Neural cell (in vitro differentiated cells): ENCODE results near the gene GAS2L3. TPM values are rescaled to one million over a fixed set of nuclear protein-coding genes. Genes with fewer than 3 reads are reported as not detected.

Experiments
- H2AFZ ChIP-seq: fragments of 200-600, 300-800 bp; sonication (generic), shearing (Covaris generic); 2 replicates; pipeline ENCODE4 v1.6.0; 2014; ENCODE audit warnings: low read depth, mild to moderate bottlenecking, antibody characterized with exemption, low read length, moderate library complexity
- H3F3A ChIP-seq: fragments of 200-600 bp; shearing (Covaris generic); 2 replicates; pipeline ENCODE4 v1.6.1; 2016; ENCODE audit warnings: mild to moderate bottlenecking, moderate library complexity, mixed read lengths, antibody characterized with exemption, low read length; ENCODE audit not compliant: insufficient read depth, poor library complexity, severe bottlenecking
- H3K27ac ChIP-seq: fragments of 200-600, 300-800 bp; sonication (generic), shearing (Covaris generic); 2 replicates; pipeline ENCODE4 v1.5.1; 2014; ENCODE audit warnings: mild to moderate bottlenecking, low read length, moderate library complexity
- H3K27me3 ChIP-seq: fragments of 300-800, 200-600 bp; sonication (generic), shearing (Covaris generic); 2 replicates; pipeline ENCODE4 v1.6.0; 2014; ENCODE audit warnings: mild to moderate bottlenecking, low read depth, low read length, moderate library complexity; ENCODE audit not compliant: insufficient read depth
- H3K36me3 ChIP-seq: fragments of 300-800, 200-600 bp; sonication (generic), shearing (Covaris generic); 2 replicates; pipeline ENCODE4 v1.5.1; 2014; ENCODE audit warnings: mild to moderate bottlenecking, antibody characterized with exemption, low read length, moderate library complexity; ENCODE audit not compliant: insufficient read depth
- H3K4me2 ChIP-seq: fragments of 300-800, 200-600 bp; sonication (generic), shearing (Covaris generic); 2 replicates; pipeline ENCODE4 v1.6.0; 2014; ENCODE audit warnings: mild to moderate bottlenecking, low read length
- H3K4me3 ChIP-seq: fragments of 300-800, 200-600 bp; sonication (generic), shearing (Covaris generic); 2 replicates; pipeline ENCODE4 v1.5.1; 2014; ENCODE audit warnings: mild to moderate bottlenecking, low read length, moderate library complexity
- H3K79me2 ChIP-seq: fragments of 200-600 bp; shearing (Covaris generic); replicated peaks from 2 replicates; pipeline ENCODE4 v1.6.0; 2014; ENCODE audit warnings: mild to moderate bottlenecking, low read length, moderate library complexity; ENCODE audit not compliant: insufficient read depth
- H3K9ac ChIP-seq: fragments of 300-800, 200-600 bp; sonication (generic), shearing (Covaris generic); 2 replicates; pipeline ENCODE4 v1.6.1; 2016; ENCODE audit warnings: mild to moderate bottlenecking, low read length, mixed read lengths
- H3K9me2 ChIP-seq: fragments of 200-600 bp; shearing (Covaris generic); 2 replicates; pipeline ENCODE4 v1.6.1; 2016; ENCODE audit warnings: mild to moderate bottlenecking, low read length, mixed read lengths; ENCODE audit not compliant: insufficient read depth
- H3K9me3 ChIP-seq: fragments of 200-600, 300-800 bp; sonication (generic), shearing (Covaris generic); 2 replicates; pipeline ENCODE4 v1.6.1; 2016; ENCODE audit warnings: mild to moderate bottlenecking, mixed run types, low read length, moderate library complexity, mixed read lengths
- H4K20me1 ChIP-seq: fragments of 200-600 bp; shearing (Covaris generic); 2 replicates; pipeline ENCODE4 v1.6.1; 2016; ENCODE audit warnings: mild to moderate bottlenecking, mixed run types; ENCODE audit not compliant: insufficient read depth
- EP300 ChIP-seq: fragments of 450-650 bp; conservative IDR thresholded peaks from 2 replicates; pipeline ENCODE4 v1.6.1; 2014; ENCODE audit warnings: antibody characterized with exemption, mild to moderate bottlenecking, moderate library complexity; ENCODE audit not compliant: poor library complexity, severe bottlenecking
- EZH2 ChIP-seq: fragments of 200-600, 300-800 bp; shearing (Covaris generic), sonication (generic); IDR thresholded peaks from 2 replicates; pipeline ENCODE4 v1.6.1; 2014; ENCODE audit warnings: antibody characterized with exemption, low read length, borderline replicate concordance, mild to moderate bottlenecking; ENCODE audit not compliant: insufficient read depth, poor library complexity, severe bottlenecking
- MXI1 ChIP-seq: fragments of 450-650 bp; conservative IDR thresholded peaks from 2 replicates; pipeline ENCODE4 v1.6.1; 2014; ENCODE audit warnings: antibody characterized with exemption, mild to moderate bottlenecking; ENCODE audit not compliant: poor library complexity, severe bottlenecking
- POLR2AphosphoS5 ChIP-seq: IDR thresholded peaks from 2 replicates; pipeline ENCODE4 v1.6.1; 2012
- RAD21 ChIP-seq: fragments of 450-650 bp; conservative IDR thresholded peaks from 2 replicates; pipeline ENCODE4 v1.6.1; 2014; ENCODE audit warnings: antibody characterized with exemption, mild to moderate bottlenecking, moderate library complexity
- SMC3 ChIP-seq: fragments of 450-650 bp; conservative IDR thresholded peaks from 2 replicates; pipeline ENCODE4 v1.6.1; 2014; ENCODE audit warnings: antibody characterized with exemption, mild to moderate bottlenecking, moderate library complexity; ENCODE audit not compliant: poor library complexity
- TAF1 ChIP-seq: IDR thresholded peaks from 2 replicates; pipeline ENCODE4 v1.6.1; 2012; ENCODE audit warnings: low read depth
- polyA plus RNA-seq: library from polyadenylated mRNA; depleted of rRNA; stranded (reverse); fragments of >200 nt; gene quantifications from 2 replicates; pipeline ENCODE4 v1.2.3, GENCODE V29; 2014
- TF ChIP-seq, protein P1 (sequence below): IDR thresholded peaks from 2 replicates; pipeline ENCODE4 v1.6.1; 2012; ENCODE audit warnings: borderline replicate concordance
- TF ChIP-seq, protein P2 (sequence below): fragments of 450-650 bp; IDR thresholded peaks from 2 replicates; pipeline ENCODE4 v1.5.1; 2014; ENCODE audit warnings: antibody characterized with exemption, mild to moderate bottlenecking, moderate library complexity; ENCODE audit not compliant: poor library complexity, severe bottlenecking

GAS2L3 gene
- polyA plus RNA-seq, 1 donor from 2014 or later, result 0.67 TPM

DNA sequence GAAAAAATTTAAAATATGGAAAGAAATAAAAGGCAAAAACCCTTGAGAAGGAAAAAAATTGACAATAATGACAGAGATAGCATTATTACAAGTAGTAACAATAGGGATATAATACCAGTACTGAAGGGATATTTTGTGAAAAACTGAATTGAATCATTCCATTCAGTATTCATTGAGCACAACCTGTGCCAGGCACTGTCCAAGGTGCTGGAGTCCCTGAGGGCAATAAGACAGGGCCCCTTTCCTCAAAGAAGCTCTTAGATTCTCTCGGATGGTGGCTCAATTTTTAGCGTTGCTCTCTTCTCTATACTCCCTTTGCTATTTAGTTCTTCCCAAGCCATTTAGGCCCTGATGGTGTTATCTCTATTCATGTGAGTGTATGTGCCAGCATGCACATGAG is 34.3 kb upstream of the GAS2L3 start:
- no peak for TF ChIP-seq MXI1
- TF ChIP-seq RAD21, result no peak
- no peak for TF ChIP-seq EZH2
- TF ChIP-seq, protein P1, sequence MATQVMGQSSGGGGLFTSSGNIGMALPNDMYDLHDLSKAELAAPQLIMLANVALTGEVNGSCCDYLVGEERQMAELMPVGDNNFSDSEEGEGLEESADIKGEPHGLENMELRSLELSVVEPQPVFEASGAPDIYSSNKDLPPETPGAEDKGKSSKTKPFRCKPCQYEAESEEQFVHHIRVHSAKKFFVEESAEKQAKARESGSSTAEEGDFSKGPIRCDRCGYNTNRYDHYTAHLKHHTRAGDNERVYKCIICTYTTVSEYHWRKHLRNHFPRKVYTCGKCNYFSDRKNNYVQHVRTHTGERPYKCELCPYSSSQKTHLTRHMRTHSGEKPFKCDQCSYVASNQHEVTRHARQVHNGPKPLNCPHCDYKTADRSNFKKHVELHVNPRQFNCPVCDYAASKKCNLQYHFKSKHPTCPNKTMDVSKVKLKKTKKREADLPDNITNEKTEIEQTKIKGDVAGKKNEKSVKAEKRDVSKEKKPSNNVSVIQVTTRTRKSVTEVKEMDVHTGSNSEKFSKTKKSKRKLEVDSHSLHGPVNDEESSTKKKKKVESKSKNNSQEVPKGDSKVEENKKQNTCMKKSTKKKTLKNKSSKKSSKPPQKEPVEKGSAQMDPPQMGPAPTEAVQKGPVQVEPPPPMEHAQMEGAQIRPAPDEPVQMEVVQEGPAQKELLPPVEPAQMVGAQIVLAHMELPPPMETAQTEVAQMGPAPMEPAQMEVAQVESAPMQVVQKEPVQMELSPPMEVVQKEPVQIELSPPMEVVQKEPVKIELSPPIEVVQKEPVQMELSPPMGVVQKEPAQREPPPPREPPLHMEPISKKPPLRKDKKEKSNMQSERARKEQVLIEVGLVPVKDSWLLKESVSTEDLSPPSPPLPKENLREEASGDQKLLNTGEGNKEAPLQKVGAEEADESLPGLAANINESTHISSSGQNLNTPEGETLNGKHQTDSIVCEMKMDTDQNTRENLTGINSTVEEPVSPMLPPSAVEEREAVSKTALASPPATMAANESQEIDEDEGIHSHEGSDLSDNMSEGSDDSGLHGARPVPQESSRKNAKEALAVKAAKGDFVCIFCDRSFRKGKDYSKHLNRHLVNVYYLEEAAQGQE, result no peak
- no peak for TF ChIP-seq POLR2AphosphoS5
- TF ChIP-seq, protein P2, sequence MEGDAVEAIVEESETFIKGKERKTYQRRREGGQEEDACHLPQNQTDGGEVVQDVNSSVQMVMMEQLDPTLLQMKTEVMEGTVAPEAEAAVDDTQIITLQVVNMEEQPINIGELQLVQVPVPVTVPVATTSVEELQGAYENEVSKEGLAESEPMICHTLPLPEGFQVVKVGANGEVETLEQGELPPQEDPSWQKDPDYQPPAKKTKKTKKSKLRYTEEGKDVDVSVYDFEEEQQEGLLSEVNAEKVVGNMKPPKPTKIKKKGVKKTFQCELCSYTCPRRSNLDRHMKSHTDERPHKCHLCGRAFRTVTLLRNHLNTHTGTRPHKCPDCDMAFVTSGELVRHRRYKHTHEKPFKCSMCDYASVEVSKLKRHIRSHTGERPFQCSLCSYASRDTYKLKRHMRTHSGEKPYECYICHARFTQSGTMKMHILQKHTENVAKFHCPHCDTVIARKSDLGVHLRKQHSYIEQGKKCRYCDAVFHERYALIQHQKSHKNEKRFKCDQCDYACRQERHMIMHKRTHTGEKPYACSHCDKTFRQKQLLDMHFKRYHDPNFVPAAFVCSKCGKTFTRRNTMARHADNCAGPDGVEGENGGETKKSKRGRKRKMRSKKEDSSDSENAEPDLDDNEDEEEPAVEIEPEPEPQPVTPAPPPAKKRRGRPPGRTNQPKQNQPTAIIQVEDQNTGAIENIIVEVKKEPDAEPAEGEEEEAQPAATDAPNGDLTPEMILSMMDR, result no peak
- no peaks in the 10 kb centered on the region for H3F3A ChIP-seq
- no peak overlapping the region for H3K4me3 ChIP-seq
- H3K79me2 ChIP-seq, result no peaks in the 10 kb centered on the region
- no peaks in the 10 kb centered on the region for H3K9me3 ChIP-seq
- H3K36me3 ChIP-seq, result no peaks in the 10 kb centered on the region
- no peak overlapping the region for H3K4me2 ChIP-seq
- no peaks in the 10 kb centered on the region for H3K9me2 ChIP-seq
- no peaks in the 10 kb centered on the region for H3K27me3 ChIP-seq
- H3K9ac ChIP-seq, result no peak overlapping the region
- no peak overlapping the region for H2AFZ ChIP-seq
- no peak overlapping the region for H3K27ac ChIP-seq
- no peaks in the 10 kb centered on the region for H4K20me1 ChIP-seq

DNA sequence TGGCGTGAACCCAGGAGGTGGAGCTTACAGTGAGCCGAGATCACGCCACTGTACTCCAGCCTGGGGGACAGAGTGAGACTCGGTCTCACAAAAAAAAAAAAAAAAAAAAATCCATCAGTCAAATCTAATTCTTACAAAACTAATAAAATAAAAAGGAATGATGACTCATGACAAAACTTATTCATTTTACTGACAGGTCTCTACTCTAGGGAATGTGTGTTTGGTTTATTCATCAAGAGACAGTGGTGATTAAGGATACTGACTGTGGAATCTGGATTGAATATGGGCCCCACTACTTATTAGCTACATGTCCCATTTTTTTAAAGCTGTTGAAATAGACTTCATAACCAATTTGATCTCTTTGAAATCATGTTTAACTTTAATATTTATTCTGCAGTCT is 29.3 kb upstream of the GAS2L3 start:
- Histone ChIP-seq H3F3A (no peaks in the 10 kb centered on the region), H3K79me2 (no peaks in the 10 kb centered on the region), H3K4me3 (no peak overlapping the region), H3K27ac (no peak overlapping the region), H3K9ac (no peak overlapping the region), H4K20me1 (no peaks in the 10 kb centered on the region), H3K27me3 (no peaks in the 10 kb centered on the region), H3K9me3 (no peaks in the 10 kb centered on the region), H3K36me3 (no peaks in the 10 kb centered on the region), H3K4me2 (no peak overlapping the region), H2AFZ (no peak overlapping the region), H3K9me2 (no peaks in the 10 kb centered on the region)
- TF ChIP-seq, protein P1, result no peak
- no peak for TF ChIP-seq EP300
- TF ChIP-seq, protein P2, result no peak
- no peak for TF ChIP-seq EZH2
- no peak for TF ChIP-seq RAD21
- TF ChIP-seq SMC3, result no peak
- TF ChIP-seq MXI1, result no peak
- TF ChIP-seq TAF1, result no peak
- TF ChIP-seq POLR2AphosphoS5, result no peak
